Stimulated activated naive CD8-positive, alpha-beta T cell treated with anti-CD3 and anti-CD28 coated beads, Interleukin-15, Interleukin-2, amounts not matched to agents 100 U/mL and 50 U/mL, for 24 hours (primary cell): ENCODE data around the gene ARRDC5.
"Not testable (repeated sequence)": the region's sequence is repeated elsewhere in the genome, so short reads cannot be mapped to it uniquely, and the experiment has no call there.

ENCODE experiments used
- ATAC-seq: fragments of 150-1000 bp; cut with Tn5 transposase; one replicate; pipeline ENCODE4 v1.10.0; 2021
- DNase-seq: peaks from one replicate; pipeline ENCODE4 v3.0.0; 2021

ARRDC5 gene

GRCh38 chr19:4909897-4910593 lies 7.3 kb upstream of the ARRDC5 start:
- DNase-seq (peak; percentile 97), ATAC-seq (peak; percentile 71)

- peak; percentile 87 for DNase-seq
- peak; percentile 55 for ATAC-seq
Measured at GRCh38 chr19:4909156-4909896, 6.6 kb upstream of the ARRDC5 start, which contains the start of gene UHRF1. UHRF1 (plus strand) TSS chr19:4909501; CDS start chr19:4910886, 1,385 bp downstream.

GRCh38 chr19:4908781-4909155 lies 6.1 kb upstream of the ARRDC5 start:
- DNase-seq: peak; percentile 13
- no peak for ATAC-seq

- ATAC-seq (no peak), DNase-seq (no peak)
Measured at GRCh38 chr19:4908360-4908759, 5.7 kb upstream of the ARRDC5 start.

GRCh38 chr19:4906963-4907362 lies 4.3 kb upstream of the ARRDC5 start:
- DNase-seq: no peak
- ATAC-seq: no peak

- ATAC-seq (no peak), DNase-seq (no peak)
Measured at GRCh38 chr19:4904481-4904880, 1.8 kb upstream of the ARRDC5 start.

GRCh38 chr19:4900879-4901278 lies 1.8 kb downstream of the ARRDC5 start:
- not testable (repeated sequence) for ATAC-seq, DNase-seq

GRCh38 chr19:4897146-4897545 lies 5.5 kb downstream of the ARRDC5 start:
- no peak for DNase-seq

GRCh38 chr19:4896372-4896771 lies 6.3 kb downstream of the ARRDC5 start:
- DNase-seq (no peak), ATAC-seq (no peak)

More at GRCh38 chr19:4897146-4897545, 5.5 kb downstream of the ARRDC5 start:
- no peak for ATAC-seq

GRCh38 chr19:4892962-4893361 lies 9.7 kb downstream of the ARRDC5 start:
- ATAC-seq, DNase-seq: not testable (repeated sequence)

GRCh38 chr19:4891066-4891465 lies 11.6 kb downstream of the ARRDC5 start:
- no peak for ATAC-seq
- no peak for DNase-seq

GRCh38 chr19:4889034-4889815 lies 13.5 kb downstream of the ARRDC5 start:
- DNase-seq (no peak), ATAC-seq (no peak)

- not testable (repeated sequence) for ATAC-seq
Measured at GRCh38 chr19:4887803-4888202, 14.9 kb downstream of the ARRDC5 start.

GRCh38 chr19:4884993-4885392 lies 17.7 kb downstream of the ARRDC5 start:
- ATAC-seq, DNase-seq: not testable (repeated sequence)

More at GRCh38 chr19:4887803-4888202, 14.9 kb downstream of the ARRDC5 start:
- not testable (repeated sequence) for DNase-seq

GRCh38 chr19:4882874-4883273 lies 19.8 kb downstream of the ARRDC5 start:
- DNase-seq, ATAC-seq: not testable (repeated sequence)

- no peak for ATAC-seq
- no peak for DNase-seq
Measured at GRCh38 chr19:4879041-4879440, 23.7 kb downstream of the ARRDC5 start.

- DNase-seq: peak; percentile 48
Measured at GRCh38 chr19:4878491-4878968, 24.2 kb downstream of the ARRDC5 start.

GRCh38 chr19:4877753-4878490 lies 24.8 kb downstream of the ARRDC5 start:
- peak; percentile 15 for DNase-seq
- ATAC-seq: no peak

More at GRCh38 chr19:4878491-4878968, 24.2 kb downstream of the ARRDC5 start:
- ATAC-seq: peak; percentile 49

GRCh38 chr19:4873930-4874329 lies 28.8 kb downstream of the ARRDC5 start:
- no peak for DNase-seq
- ATAC-seq: no peak

GRCh38 chr19:4871711-4872110 lies 31.0 kb downstream of the ARRDC5 start:
- no peak for ATAC-seq
- DNase-seq: no peak

- ATAC-seq (peak; percentile 57), DNase-seq (peak; percentile 39)
Measured at GRCh38 chr19:4870025-4870700, 32.5 kb downstream of the ARRDC5 start.
